Skeletal muscle tissue (tissue), 4 donors: ENCODE data around the gene MED27. TPM values are rescaled to one million over a fixed set of nuclear protein-coding genes. Genes with fewer than 3 reads are reported as not detected.

Experiments
- H3K27ac ChIP-seq: one replicate; pipeline ENCODE4 v1.7.0; 2013; ENCODE audit warnings: mild to moderate bottlenecking, low read depth, low read length, inconsistent platforms
- H3K27me3 ChIP-seq, 3 donors: one replicate each; pipeline ENCODE4 v1.7.0; 2013; ENCODE audit warnings: low read length in 3 of 3; ENCODE audit not compliant: control insufficient read depth in 3 of 3, insufficient read depth in 3 of 3
- H3K36me3 ChIP-seq, 3 donors: one replicate each; pipeline ENCODE4 v1.7.0; 2013; ENCODE audit warnings: low read length in 3 of 3; ENCODE audit not compliant: control insufficient read depth in 3 of 3, insufficient read depth in 3 of 3
- H3K4me1 ChIP-seq, 3 donors: one replicate each; pipeline ENCODE4 v1.7.0; 2013; ENCODE audit warnings: low read length in 3 of 3, mild to moderate bottlenecking in 3 of 3; ENCODE audit not compliant: control insufficient read depth in 3 of 3, insufficient read depth in 3 of 3
- H3K4me3 ChIP-seq, 3 donors: one replicate each; pipeline ENCODE4 v1.7.0; 2013; ENCODE audit warnings: low read length in 3 of 3
- H3K9ac ChIP-seq, 3 donors: one replicate each; pipeline ENCODE4 v1.7.0; 2013; ENCODE audit warnings: low read length in 3 of 3, mild to moderate bottlenecking in 3 of 3, moderate library complexity in 2 of 3, low read depth in 1 of 3
- H3K9me3 ChIP-seq, 3 donors: one replicate each; pipeline ENCODE4 v1.7.0; 2013; ENCODE audit warnings: low read length in 3 of 3; ENCODE audit not compliant: control insufficient read depth in 3 of 3
- total RNA-seq: library from RNA; depleted of rRNA; stranded (reverse); fragments of >200 nt; gene quantifications from one replicate; pipeline ENCODE4 v1.2.3, GENCODE V29; 2014
- donor health status: Osteomylitis.

Gene MED27
- total RNA-seq, 1 donor from 2014 or later = 6.3 TPM

- Histone ChIP-seq H3K4me1 (peaks cover 16 to 24% (median 22%) of the 10 kb centered on the region in 3 donors), H3K9me3 (no peaks in the 10 kb centered on the region), H3K4me3 (no peak overlapping the region), H3K36me3 (peaks cover 0 to 2% (median 0%) of the 10 kb centered on the region in 3 donors), H3K9ac (no peak overlapping the region), H3K27me3 (no peaks in the 10 kb centered on the region), H3K27ac (no peak overlapping the region)
Observed at GRCh38 chr9:132048201-132048600, 31.5 kb downstream of the MED27 start.

GRCh38 chr9:132046456-132046855 lies 33.2 kb downstream of the MED27 start:
- Histone ChIP-seq H3K4me1 (peaks cover 11 to 22% (median 17%) of the 10 kb centered on the region in 3 donors), H3K9ac (no peak overlapping the region), H3K4me3 (no peak overlapping the region), H3K27me3 (no peaks in the 10 kb centered on the region), H3K9me3 (no peaks in the 10 kb centered on the region), H3K36me3 (peaks cover 0 to 2% (median 0%) of the 10 kb centered on the region in 3 donors), H3K27ac (no peak overlapping the region)

- H3K36me3 ChIP-seq = peaks cover 0 to 2% (median 0%) of the 10 kb centered on the region in 3 donors
- no peak overlapping the region for H3K9ac ChIP-seq
- no peak overlapping the region for H3K27ac ChIP-seq
- H3K4me3 ChIP-seq = no peak overlapping the region
- no peaks in the 10 kb centered on the region for H3K27me3 ChIP-seq
- no peaks in the 10 kb centered on the region for H3K9me3 ChIP-seq
- peaks cover 5 to 13% (median 8%) of the 10 kb centered on the region in 3 donors for H3K4me1 ChIP-seq
Observed at GRCh38 chr9:132044176-132044875, 35.3 kb downstream of the MED27 start.

GRCh38 chr9:132043708-132044107 lies 36.0 kb downstream of the MED27 start:
- Histone ChIP-seq H3K36me3 (peaks cover 0 to 2% (median 0%) of the 10 kb centered on the region in 3 donors), H3K27ac (no peak overlapping the region), H3K27me3 (no peaks in the 10 kb centered on the region), H3K4me1 (peaks cover 2 to 7% (median 2%) of the 10 kb centered on the region in 3 donors), H3K4me3 (no peak overlapping the region), H3K9me3 (no peaks in the 10 kb centered on the region), H3K9ac (no peak overlapping the region)

- H3K36me3 ChIP-seq = peaks cover 0 to 2% (median 0%) of the 10 kb centered on the region in 3 donors
- H3K9me3 ChIP-seq = no peaks in the 10 kb centered on the region
- H3K9ac ChIP-seq = no peak overlapping the region
- H3K4me3 ChIP-seq = no peak overlapping the region
- no peaks in the 10 kb centered on the region for H3K27me3 ChIP-seq
- no peak overlapping the region for H3K27ac ChIP-seq
- H3K4me1 ChIP-seq = peaks cover 2 to 7% (median 6%) of the 10 kb centered on the region in 3 donors
Observed at GRCh38 chr9:132042324-132042723, 37.3 kb downstream of the MED27 start.

- peaks cover 0 to 2% (median 0%) of the 10 kb centered on the region in 3 donors for H3K36me3 ChIP-seq
- H3K9ac ChIP-seq = no peak overlapping the region
- no peaks in the 10 kb centered on the region for H3K9me3 ChIP-seq
- H3K4me3 ChIP-seq = no peak overlapping the region
- H3K27ac ChIP-seq = no peak overlapping the region
- peaks cover 2 to 9% (median 7%) of the 10 kb centered on the region in 3 donors for H3K4me1 ChIP-seq
- H3K27me3 ChIP-seq = no peaks in the 10 kb centered on the region
Observed at GRCh38 chr9:132041798-132042197, 37.9 kb downstream of the MED27 start.

GRCh38 chr9:132040808-132041207 lies 38.9 kb downstream of the MED27 start:
- Histone ChIP-seq H3K27ac (no peak overlapping the region), H3K9ac (no peak overlapping the region), H3K4me3 (no peak overlapping the region), H3K27me3 (no peaks in the 10 kb centered on the region), H3K9me3 (no peaks in the 10 kb centered on the region), H3K4me1 (peaks cover 0 to 10% (median 7%) of the 10 kb centered on the region in 3 donors), H3K36me3 (peaks cover 0 to 2% (median 0%) of the 10 kb centered on the region in 3 donors)

- no peaks in the 10 kb centered on the region for H3K27me3 ChIP-seq
- H3K4me3 ChIP-seq = no peak overlapping the region
- no peak overlapping the region for H3K9ac ChIP-seq
- peaks cover 0 to 2% (median 0%) of the 10 kb centered on the region in 3 donors for H3K36me3 ChIP-seq
- H3K27ac ChIP-seq = no peak overlapping the region
- no peaks in the 10 kb centered on the region for H3K9me3 ChIP-seq
- peaks cover 0 to 10% (median 7%) of the 10 kb centered on the region in 3 donors for H3K4me1 ChIP-seq
Observed at GRCh38 chr9:132040246-132040645, 39.4 kb downstream of the MED27 start.

GRCh38 chr9:132039284-132039683 lies 40.4 kb downstream of the MED27 start:
- H3K36me3 ChIP-seq = peaks cover 0 to under 1% (median 0%) of the 10 kb centered on the region in 3 donors

GRCh38 chr9:132037458-132037857 lies 42.2 kb downstream of the MED27 start:
- no peak overlapping the region for H3K9ac ChIP-seq
- H3K27ac ChIP-seq = no peak overlapping the region
- H3K4me3 ChIP-seq = no peak overlapping the region
- peaks cover 0 to 13% (median 10%) of the 10 kb centered on the region in 3 donors for H3K4me1 ChIP-seq
- H3K9me3 ChIP-seq = no peaks in the 10 kb centered on the region
- no peaks in the 10 kb centered on the region for H3K27me3 ChIP-seq
- no peaks in the 10 kb centered on the region for H3K36me3 ChIP-seq

More at GRCh38 chr9:132039284-132039683, 40.4 kb downstream of the MED27 start:
- no peaks in the 10 kb centered on the region for H3K9me3 ChIP-seq
- H3K27me3 ChIP-seq = no peaks in the 10 kb centered on the region
- H3K4me1 ChIP-seq = peaks cover 0 to 10% (median 10%) of the 10 kb centered on the region in 3 donors
- H3K9ac ChIP-seq = no peak overlapping the region
- no peak overlapping the region for H3K27ac ChIP-seq
- no peak overlapping the region for H3K4me3 ChIP-seq
